ENCODE measurements around the gene KRTAP10-4.
"Not testable (repeated sequence)": the region's sequence is repeated elsewhere in the genome, so short reads cannot be mapped to it uniquely, and the experiment has no call there.

KRTAP10-4 gene

GRCh38 chr21:44548922-44549321 is 24.6 kb upstream of the KRTAP10-4 start:
- no peaks in the 10 kb centered on the region for H3K36me3 ChIP-seq (ENCODE audit: control insufficient read depth, insufficient read depth, low read length)
- H3K9me3 ChIP-seq (ENCODE audit: control insufficient read depth, low read length) = no peaks in the 10 kb centered on the region
- no peaks in the 10 kb centered on the region for H3K27me3 ChIP-seq (replicated peaks; ENCODE audit: control insufficient read depth, insufficient read depth, low read length, poor library complexity, severe bottlenecking)
- no peak overlapping the region for H3K27ac ChIP-seq (ENCODE audit: insufficient read depth, low read length, poor library complexity, severe bottlenecking)
- DNase-seq = no peak
- no peak overlapping the region for H3K4me3 ChIP-seq (ENCODE audit: insufficient read depth, low read depth, low read length, poor library complexity, severe bottlenecking)
- H3K4me1 ChIP-seq (ENCODE audit: control insufficient read depth, insufficient read depth, low read length, poor library complexity, severe bottlenecking) = peaks cover 9% of the 10 kb centered on the region

- no peaks in the 10 kb centered on the region for H3K36me3 ChIP-seq (ENCODE audit: control insufficient read depth, insufficient read depth, low read length)
- no peak for DNase-seq
- no peak overlapping the region for H3K4me3 ChIP-seq (ENCODE audit: insufficient read depth, low read depth, low read length, poor library complexity, severe bottlenecking)
- H3K27me3 ChIP-seq (replicated peaks; ENCODE audit: control insufficient read depth, insufficient read depth, low read length, poor library complexity, severe bottlenecking) = no peaks in the 10 kb centered on the region
- H3K4me1 ChIP-seq (ENCODE audit: control insufficient read depth, insufficient read depth, low read length, poor library complexity, severe bottlenecking) = peaks cover 9% of the 10 kb centered on the region
- no peak overlapping the region for H3K27ac ChIP-seq (ENCODE audit: insufficient read depth, low read length, poor library complexity, severe bottlenecking)
- no peaks in the 10 kb centered on the region for H3K9me3 ChIP-seq (ENCODE audit: control insufficient read depth, low read length)
Observed at GRCh38 chr21:44549525-44550211, 23.9 kb upstream of the KRTAP10-4 start.

- not testable (repeated sequence) for H3K4me1 ChIP-seq (ENCODE audit: control insufficient read depth, insufficient read depth, low read length, poor library complexity, severe bottlenecking); H3K27ac ChIP-seq (ENCODE audit: insufficient read depth, low read length, poor library complexity, severe bottlenecking); H3K9me3 ChIP-seq (ENCODE audit: control insufficient read depth, low read length); H3K36me3 ChIP-seq (ENCODE audit: control insufficient read depth, insufficient read depth, low read length); H3K4me3 ChIP-seq (ENCODE audit: insufficient read depth, low read depth, low read length, poor library complexity, severe bottlenecking); DNase-seq; H3K27me3 ChIP-seq (replicated peaks; ENCODE audit: control insufficient read depth, insufficient read depth, low read length, poor library complexity, severe bottlenecking)
Observed at GRCh38 chr21:44550285-44550684, 23.2 kb upstream of the KRTAP10-4 start.

GRCh38 chr21:44550807-44551206 is 22.7 kb upstream of the KRTAP10-4 start:
- no peak overlapping the region for H3K27ac ChIP-seq (ENCODE audit: insufficient read depth, low read length, poor library complexity, severe bottlenecking)
- H3K9me3 ChIP-seq (ENCODE audit: control insufficient read depth, low read length) = no peaks in the 10 kb centered on the region
- H3K27me3 ChIP-seq (replicated peaks; ENCODE audit: control insufficient read depth, insufficient read depth, low read length, poor library complexity, severe bottlenecking) = no peaks in the 10 kb centered on the region
- no peak overlapping the region for H3K4me3 ChIP-seq (ENCODE audit: insufficient read depth, low read depth, low read length, poor library complexity, severe bottlenecking)
- H3K36me3 ChIP-seq (ENCODE audit: control insufficient read depth, insufficient read depth, low read length) = no peaks in the 10 kb centered on the region
- H3K4me1 ChIP-seq (ENCODE audit: control insufficient read depth, insufficient read depth, low read length, poor library complexity, severe bottlenecking) = peaks cover 9% of the 10 kb centered on the region
- DNase-seq = no peak

GRCh38 chr21:44551340-44551961 is 22.1 kb upstream of the KRTAP10-4 start, which contains the start of gene KRTAP10-2:
Gene KRTAP10-2, minus strand, starts transcription at chr21:44551505. Its CDS starts 47 bp downstream, at chr21:44551458.
- no peaks in the 10 kb centered on the region for H3K36me3 ChIP-seq (ENCODE audit: control insufficient read depth, insufficient read depth, low read length)
- no peak within 1 kb of the TSS for H3K27ac ChIP-seq (ENCODE audit: insufficient read depth, low read length, poor library complexity, severe bottlenecking)
- peaks cover 9% of the 10 kb centered on the region for H3K4me1 ChIP-seq (ENCODE audit: control insufficient read depth, insufficient read depth, low read length, poor library complexity, severe bottlenecking)
- no peak for DNase-seq
- no peak within 1 kb of the TSS for H3K4me3 ChIP-seq (ENCODE audit: insufficient read depth, low read depth, low read length, poor library complexity, severe bottlenecking)
- no peaks in the 10 kb centered on the region for H3K27me3 ChIP-seq (replicated peaks; ENCODE audit: control insufficient read depth, insufficient read depth, low read length, poor library complexity, severe bottlenecking)
- H3K9me3 ChIP-seq (ENCODE audit: control insufficient read depth, low read length) = no peaks in the 10 kb centered on the region

GRCh38 chr21:44552136-44552535 is 21.4 kb upstream of the KRTAP10-4 start:
- Histone ChIP-seq H3K4me3 (ENCODE audit: insufficient read depth, low read depth, low read length, poor library complexity, severe bottlenecking) (no peak overlapping the region), H3K27ac (ENCODE audit: insufficient read depth, low read length, poor library complexity, severe bottlenecking) (no peak overlapping the region), H3K27me3 (replicated peaks; ENCODE audit: control insufficient read depth, insufficient read depth, low read length, poor library complexity, severe bottlenecking) (no peaks in the 10 kb centered on the region), H3K36me3 (ENCODE audit: control insufficient read depth, insufficient read depth, low read length) (no peaks in the 10 kb centered on the region), H3K9me3 (ENCODE audit: control insufficient read depth, low read length) (no peaks in the 10 kb centered on the region), H3K4me1 (ENCODE audit: control insufficient read depth, insufficient read depth, low read length, poor library complexity, severe bottlenecking) (peaks cover 9% of the 10 kb centered on the region)
- DNase-seq = no peak

GRCh38 chr21:44552681-44553080 is 20.8 kb upstream of the KRTAP10-4 start:
- Histone ChIP-seq H3K4me1 (ENCODE audit: control insufficient read depth, insufficient read depth, low read length, poor library complexity, severe bottlenecking) (peaks cover 4% of the 10 kb centered on the region), H3K27ac (ENCODE audit: insufficient read depth, low read length, poor library complexity, severe bottlenecking) (no peak overlapping the region), H3K36me3 (ENCODE audit: control insufficient read depth, insufficient read depth, low read length) (no peaks in the 10 kb centered on the region), H3K9me3 (ENCODE audit: control insufficient read depth, low read length) (no peaks in the 10 kb centered on the region), H3K27me3 (replicated peaks; ENCODE audit: control insufficient read depth, insufficient read depth, low read length, poor library complexity, severe bottlenecking) (no peaks in the 10 kb centered on the region), H3K4me3 (ENCODE audit: insufficient read depth, low read depth, low read length, poor library complexity, severe bottlenecking) (no peak overlapping the region)
- DNase-seq = no peak

GRCh38 chr21:44555200-44555875 is 18.2 kb upstream of the KRTAP10-4 start:
- no peaks in the 10 kb centered on the region for H3K4me1 ChIP-seq (ENCODE audit: control insufficient read depth, insufficient read depth, low read length, poor library complexity, severe bottlenecking)
- H3K27ac ChIP-seq (ENCODE audit: insufficient read depth, low read length, poor library complexity, severe bottlenecking) = no peak overlapping the region
- H3K27me3 ChIP-seq (replicated peaks; ENCODE audit: control insufficient read depth, insufficient read depth, low read length, poor library complexity, severe bottlenecking) = no peaks in the 10 kb centered on the region
- no peak for DNase-seq
- H3K9me3 ChIP-seq (ENCODE audit: control insufficient read depth, low read length) = no peaks in the 10 kb centered on the region
- H3K36me3 ChIP-seq (ENCODE audit: control insufficient read depth, insufficient read depth, low read length) = no peaks in the 10 kb centered on the region
- H3K4me3 ChIP-seq (ENCODE audit: insufficient read depth, low read depth, low read length, poor library complexity, severe bottlenecking) = no peak overlapping the region

- Histone ChIP-seq H3K9me3 (ENCODE audit: control insufficient read depth, low read length) (no peaks in the 10 kb centered on the region), H3K27me3 (replicated peaks; ENCODE audit: control insufficient read depth, insufficient read depth, low read length, poor library complexity, severe bottlenecking) (no peaks in the 10 kb centered on the region), H3K4me1 (ENCODE audit: control insufficient read depth, insufficient read depth, low read length, poor library complexity, severe bottlenecking) (no peaks in the 10 kb centered on the region), H3K27ac (ENCODE audit: insufficient read depth, low read length, poor library complexity, severe bottlenecking) (no peak overlapping the region), H3K4me3 (ENCODE audit: insufficient read depth, low read depth, low read length, poor library complexity, severe bottlenecking) (no peak overlapping the region), H3K36me3 (ENCODE audit: control insufficient read depth, insufficient read depth, low read length) (no peaks in the 10 kb centered on the region)
- DNase-seq = no peak
Observed at GRCh38 chr21:44556879-44557278, 16.6 kb upstream of the KRTAP10-4 start.

All from effector memory CD4-positive, alpha-beta T cell (primary cell).